T-helper 9 cell (primary cell): ENCODE data around the gene SLC5A9.
A peak's percentile ranks its signal among the peaks of the same experiment; 100 is the strongest.
"Not testable (repeated sequence)": the region's sequence is repeated elsewhere in the genome, so short reads cannot be mapped to it uniquely, and the experiment has no call there.

ENCODE experiments used
- DNase-seq: peaks from one replicate; pipeline ENCODE4 v3.0.0-alpha.2; 2020
- total RNA-seq, 2 donors: gene quantifications; one replicate each; lab custom pipeline; 2026; lab: John Stamatoyannopoulos, UW

Gene SLC5A9
- 0 reads per million in 2 donors for total RNA-seq

GRCh38 chr1:48222501-48223242 lies at the start of gene SLC5A9:
TSS of gene SLC5A9 (plus strand) at chr1:48222716. CDS start at chr1:48222737, 21 bp downstream.
- DNase-seq, result no peak

- DNase-seq, result no peak
Measured at GRCh38 chr1:48175116-48175515, 47.4 kb upstream of the SLC5A9 start.

- DNase-seq, result no peak
Measured at GRCh38 chr1:48177257-48177656, 45.3 kb upstream of the SLC5A9 start.

GRCh38 chr1:48181669-48182367 lies 40.7 kb upstream of the SLC5A9 start:
- DNase-seq, result no peak

- DNase-seq, result no peak
Measured at GRCh38 chr1:48182439-48182838, 40.1 kb upstream of the SLC5A9 start.

- no peak for DNase-seq
Measured at GRCh38 chr1:48186306-48186839, 36.1 kb upstream of the SLC5A9 start.

- no peak for DNase-seq
Measured at GRCh38 chr1:48187969-48188563, 34.5 kb upstream of the SLC5A9 start.

- no peak for DNase-seq
Measured at GRCh38 chr1:48190881-48191280, 31.6 kb upstream of the SLC5A9 start.

GRCh38 chr1:48194801-48195200 lies 27.7 kb upstream of the SLC5A9 start:
- DNase-seq, result no peak

- no peak for DNase-seq
Measured at GRCh38 chr1:48196237-48196636, 26.3 kb upstream of the SLC5A9 start.

- no peak for DNase-seq
Measured at GRCh38 chr1:48198970-48199369, 23.5 kb upstream of the SLC5A9 start.

GRCh38 chr1:48200166-48200900 lies 22.2 kb upstream of the SLC5A9 start:
- DNase-seq, result no peak

GRCh38 chr1:48202030-48202752 lies 20.3 kb upstream of the SLC5A9 start:
- DNase-seq, result peak; percentile 41

GRCh38 chr1:48203287-48203900 lies 19.1 kb upstream of the SLC5A9 start:
- DNase-seq, result no peak

GRCh38 chr1:48205522-48205921 lies 17.0 kb upstream of the SLC5A9 start:
- no peak for DNase-seq

GRCh38 chr1:48206371-48206770 lies 16.1 kb upstream of the SLC5A9 start:
- no peak for DNase-seq

GRCh38 chr1:48207131-48207530 lies 15.4 kb upstream of the SLC5A9 start:
- DNase-seq, result no peak

GRCh38 chr1:48207536-48208075 lies 14.9 kb upstream of the SLC5A9 start:
- DNase-seq, result no peak

GRCh38 chr1:48208251-48208650 lies 14.3 kb upstream of the SLC5A9 start:
- DNase-seq, result no peak

GRCh38 chr1:48208652-48209051 lies 13.9 kb upstream of the SLC5A9 start:
- no peak for DNase-seq

- not testable (repeated sequence) for DNase-seq
Measured at GRCh38 chr1:48213462-48213861, 9.1 kb upstream of the SLC5A9 start.
